Measurements from ENCODE around the gene GXYLT2.

DNA sequence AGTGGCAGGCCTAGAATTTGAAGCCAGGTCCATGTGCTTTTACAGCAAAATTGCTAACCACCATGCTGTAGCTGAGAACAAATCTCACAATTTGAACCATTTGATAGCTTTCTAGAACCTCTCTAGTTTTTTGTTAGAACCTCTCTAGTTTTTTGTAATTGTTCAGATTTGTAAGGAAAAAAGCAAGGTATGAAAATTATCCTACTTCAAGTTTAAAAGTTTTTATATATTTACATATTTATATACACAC is 9.8 kb downstream of the GXYLT2 start:
- TF ChIP-seq CTCF (IDR thresholded peaks at IDR 0.05) (no peak), POLR2A (IDR thresholded peaks at IDR 0.05) (no peak), EP300 (IDR thresholded peaks at IDR 0.05; ENCODE audit: low read depth) (no peak), POLR2AphosphoS5 (IDR thresholded peaks at IDR 0.05) (no peak)

All from transverse colon (tissue), 4 donors.